Brain microvascular endothelial cell (primary cell): Measurements from ENCODE around the gene MACROH2A1.
A peak's percentile ranks its signal among the peaks of the same experiment; 100 is the strongest.

ENCODE experiments used
- DNase-seq: peaks from one replicate; pipeline ENCODE4 v3.0.0-alpha.2; 2020
- H3K27ac ChIP-seq: fragments of 250-450 bp; sonication (Bioruptor Pico); 2 replicates; pipeline ENCODE4 v1.5.1; 2020; ENCODE audit warnings: mild to moderate bottlenecking, moderate library complexity
- H3K27me3 ChIP-seq: fragments of 250-450 bp; sonication (Bioruptor Pico); replicated peaks from 2 replicates; pipeline ENCODE4 v1.5.1; 2020; ENCODE audit warnings: mild to moderate bottlenecking
- H3K36me3 ChIP-seq: fragments of 250-450 bp; sonication (Bioruptor Pico); replicated peaks from 2 replicates; pipeline ENCODE4 v1.5.1; 2020; ENCODE audit warnings: mild to moderate bottlenecking
- H3K4me3 ChIP-seq: 2 replicates; pipeline ENCODE4 v1.5.1; 2011; ENCODE audit warnings: low read depth, mild to moderate bottlenecking, control low read depth, low read length, moderate library complexity
- CTCF ChIP-seq: IDR thresholded peaks from 2 replicates; pipeline ENCODE4 v1.5.1; 2011; ENCODE audit warnings: low read depth, mild to moderate bottlenecking, moderate library complexity, low read length, control low read depth, inconsistent platforms; ENCODE audit errors: missing control alignments
- in situ Hi-C: cut with HindIII; loops from 2 replicates; pipeline ENCODE4 v1.10.0; 2017; ENCODE audit warnings: low sequenced_read_pairs, low pct_ligation_motif_present

Gene MACROH2A1

DNA sequence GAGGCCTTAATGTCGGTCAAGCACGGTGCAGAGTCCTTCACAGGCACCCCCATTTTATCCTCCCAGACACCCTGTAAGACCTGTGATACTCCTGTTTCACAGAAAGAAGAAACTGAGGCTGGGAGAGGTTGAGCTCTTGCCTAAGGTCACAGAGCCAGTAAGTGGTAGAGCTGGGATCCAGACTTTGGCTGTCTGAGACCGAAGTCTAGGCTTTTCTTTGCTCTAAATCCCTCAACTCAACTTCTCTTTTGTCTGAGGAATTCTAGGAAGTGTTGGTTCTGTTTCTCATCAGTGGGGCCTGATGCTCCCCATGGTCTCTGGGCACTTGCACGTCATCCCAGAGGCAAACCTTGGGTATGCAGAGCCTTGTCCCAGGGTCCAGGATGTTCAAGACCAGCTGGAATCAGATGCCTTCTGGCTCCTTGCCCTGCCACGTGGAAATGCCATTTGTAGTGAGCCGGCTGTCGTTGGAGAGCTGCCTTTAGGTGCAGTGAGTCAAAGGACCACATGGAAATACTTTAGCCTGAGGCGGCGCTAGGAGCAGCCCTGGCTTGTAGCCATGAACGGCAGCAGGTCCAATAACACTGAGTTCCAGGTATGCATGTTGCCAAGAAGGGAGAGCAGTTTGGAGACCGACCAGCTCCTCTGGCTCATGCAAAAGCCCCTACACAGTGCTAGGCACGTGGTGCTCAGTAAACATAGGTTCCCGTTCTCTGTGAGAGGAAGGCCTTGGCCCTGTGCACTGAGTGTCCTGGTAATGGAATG, 38.9 kb upstream of the MACROH2A1 start:
- H3K4me3 ChIP-seq = no peak overlapping the region
- TF ChIP-seq CTCF = no peak
- H3K27me3 ChIP-seq = no peaks in the 10 kb centered on the region
- in situ Hi-C loops = no loop called here
- H3K36me3 ChIP-seq = no peaks in the 10 kb centered on the region
- DNase-seq = peak; percentile 85
- no peak overlapping the region for H3K27ac ChIP-seq

DNA sequence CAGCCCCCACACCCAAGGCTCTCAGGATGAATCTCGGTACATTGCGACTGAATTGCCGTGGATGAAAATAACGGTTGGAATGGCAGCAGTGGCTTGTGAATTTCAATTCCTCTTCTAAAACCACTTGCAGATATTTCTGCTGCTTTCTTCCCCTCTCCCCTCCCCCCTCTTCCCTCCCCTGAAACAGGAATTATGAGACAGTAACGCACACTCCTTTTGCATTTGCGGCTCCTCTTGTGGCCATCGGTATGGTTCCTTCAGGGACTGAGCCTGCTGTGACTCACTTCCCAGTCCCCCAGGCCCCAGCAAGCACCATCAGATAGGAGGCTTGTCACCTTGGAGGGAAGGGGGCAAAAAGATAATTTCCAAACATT, 38.4 kb upstream of the MACROH2A1 start:
- Histone ChIP-seq H3K27ac (no peak overlapping the region), H3K4me3 (no peak overlapping the region), H3K36me3 (no peaks in the 10 kb centered on the region), H3K27me3 (no peaks in the 10 kb centered on the region)
- in situ Hi-C loops = no loop called here
- DNase-seq = no peak
- no peak for TF ChIP-seq CTCF

- in situ Hi-C loops = no loop called here
- H3K4me3 ChIP-seq = no peak overlapping the region
- DNase-seq = no peak
- H3K27ac ChIP-seq = no peak overlapping the region
- H3K36me3 ChIP-seq = no peaks in the 10 kb centered on the region
- no peaks in the 10 kb centered on the region for H3K27me3 ChIP-seq
- TF ChIP-seq CTCF = no peak
Measured at GRCh38 chr5:135436951-135437418, 38.0 kb upstream of the MACROH2A1 start.

DNA sequence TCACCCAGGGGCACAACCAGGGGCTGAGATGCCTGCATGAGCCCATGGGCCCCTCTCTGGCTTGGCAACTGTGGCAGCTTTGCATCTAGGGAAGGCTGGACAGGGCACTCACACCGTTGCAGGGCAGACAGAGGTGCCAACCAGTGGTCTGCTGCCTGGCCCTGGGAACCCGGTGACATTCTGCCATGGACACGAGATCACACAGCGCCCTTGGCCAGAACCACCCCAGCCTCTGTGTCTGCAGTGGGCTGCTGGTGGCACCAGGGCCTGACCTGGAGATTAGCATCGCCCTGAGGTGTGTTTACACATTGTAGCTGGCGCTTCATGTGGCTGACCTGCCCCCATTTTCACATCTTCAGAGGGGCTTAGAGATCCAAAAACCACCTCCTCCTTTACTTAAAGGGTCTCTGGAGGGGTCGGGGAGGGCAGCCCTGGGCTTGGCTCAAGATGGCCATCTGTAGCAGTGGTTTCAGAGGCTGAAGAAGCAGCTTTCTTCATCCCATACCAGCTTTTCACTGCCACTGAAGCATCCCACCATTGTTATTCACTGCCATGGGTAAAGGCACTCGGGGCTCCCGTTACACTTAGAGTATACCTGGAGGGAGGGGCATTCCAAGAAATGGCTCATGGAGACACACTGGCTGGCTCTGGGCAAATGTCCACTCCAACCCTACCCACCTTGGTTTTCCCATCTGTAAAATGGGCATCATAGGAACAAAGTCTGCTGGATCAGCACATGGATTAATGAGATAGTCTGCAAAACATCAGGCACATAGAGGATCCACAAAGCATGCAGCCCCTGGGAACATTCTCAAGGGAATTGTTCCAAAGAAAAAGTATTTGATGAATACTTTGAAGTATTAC, 36.7 kb upstream of the MACROH2A1 start:
- DNase-seq = no peak
- TF ChIP-seq CTCF = no peak
- Histone ChIP-seq H3K27ac (no peak overlapping the region), H3K4me3 (no peak overlapping the region), H3K36me3 (no peaks in the 10 kb centered on the region), H3K27me3 (no peaks in the 10 kb centered on the region)
- in situ Hi-C loops = no loop called here

DNA sequence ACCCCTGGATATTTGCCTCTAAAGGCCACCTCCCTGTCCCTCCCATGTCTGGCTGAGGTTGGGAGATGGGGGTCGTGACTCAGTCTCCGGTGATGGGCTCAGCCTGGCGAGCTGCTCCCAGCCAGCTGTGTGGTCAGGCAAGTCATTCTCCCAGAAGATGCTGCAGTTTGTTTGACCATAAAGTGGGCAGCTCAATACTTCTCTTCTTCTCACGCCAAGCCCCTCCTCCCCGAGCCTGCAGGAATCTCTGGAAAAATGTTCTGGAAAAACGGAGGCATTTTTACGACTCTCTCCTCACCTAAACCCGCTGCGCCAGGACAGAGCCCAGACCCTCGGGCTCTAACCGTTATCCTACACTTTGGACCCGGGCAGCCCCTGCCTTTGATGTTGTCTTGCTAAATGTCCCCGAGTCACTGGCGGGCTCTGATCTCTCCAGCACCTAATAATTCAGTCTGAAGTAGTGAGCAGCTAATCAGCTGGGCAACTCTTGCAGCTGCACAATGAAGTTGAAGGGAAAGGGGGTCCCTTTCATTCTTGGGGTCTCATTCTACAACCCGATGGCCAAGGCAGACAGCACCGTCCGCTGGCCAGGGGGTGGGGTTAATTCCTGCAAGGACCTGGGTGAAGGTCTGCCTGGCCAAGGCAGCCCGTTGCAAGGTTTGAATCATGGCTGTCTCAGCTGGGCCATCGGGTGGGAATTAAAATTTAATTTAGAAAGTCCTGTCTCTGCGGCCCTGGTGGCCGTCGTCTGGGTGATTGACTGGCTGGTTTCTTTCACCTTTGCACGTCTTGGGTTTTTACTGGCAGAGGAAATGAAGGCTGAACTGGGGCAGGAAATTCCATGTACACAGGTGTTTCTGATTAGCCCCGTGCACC, 35.8 kb upstream of the MACROH2A1 start:
- in situ Hi-C loops = no loop called here
- H3K27me3 ChIP-seq = no peaks in the 10 kb centered on the region
- no peak for DNase-seq
- H3K4me3 ChIP-seq = no peak overlapping the region
- H3K36me3 ChIP-seq = no peaks in the 10 kb centered on the region
- no peak overlapping the region for H3K27ac ChIP-seq
- no peak for TF ChIP-seq CTCF
